ENCODE results near the gene SHFL. TPM values are rescaled to one million over a fixed set of nuclear protein-coding genes. Genes with fewer than 3 reads are reported as not detected.

SHFL gene
- polyA plus RNA-seq, 1 of the 3 experiments (the other 2 are of a cell fraction) = 36.6 TPM

- TF ChIP-seq POLR2AphosphoS5 (IDR thresholded peaks at IDR 0.05; ENCODE audit: low read depth, low read length) (no peak), RCOR1 (IDR thresholded peaks at IDR 0.05; ENCODE audit: low read length) (no peak), RFX5 (IDR thresholded peaks at IDR 0.05; ENCODE audit: low read length) (no peak), CHD2 (IDR thresholded peaks at IDR 0.05; ENCODE audit: low read length, partially characterized antibody) (no peak), USF2 (IDR thresholded peaks at IDR 0.05; ENCODE audit: borderline replicate concordance, low read depth, low read length) (no peak)
Observed at GRCh38 chr19:10124429-10124828, 38.3 kb downstream of the SHFL start (continued).

GRCh38 chr19:10126213-10126639 lies 40.1 kb downstream of the SHFL start:
- H3F3A ChIP-seq (replicated peaks; ENCODE audit: insufficient read depth) = peaks cover 31% of the 10 kb centered on the region
- H3K4me3 ChIP-seq (ENCODE audit: low read depth in 2 of 2, low read length in 1 of 2) = no peak overlapping the region
- H2AFZ ChIP-seq (ENCODE audit: low read depth) = no peak overlapping the region
- WGBS (ENCODE audit: low lambda C conversion rate) = 96% methylated on average over 4 of the region's 4 CpGs
- no peak overlapping the region for H3K4me2 ChIP-seq
- ChIA-PET CTCF (interaction anchor here (0.7 to 1.1 kb wide), 2 partner anchors 12 to 41 kb away, joined by 3 to 5 read pairs; no protein-coding TSS in a partner anchor), POLR2A (no interaction called here)
- no peaks in the 10 kb centered on the region for H3K9me3 ChIP-seq
- no peak for DNase-seq
- no peaks in the 10 kb centered on the region for H3K27me3 ChIP-seq (ENCODE audit: insufficient read depth)
- no peak overlapping the region for H3K9ac ChIP-seq
- H3K9me2 ChIP-seq = no peaks in the 10 kb centered on the region
- no peaks in the 10 kb centered on the region for H4K20me1 ChIP-seq (ENCODE audit: insufficient read depth)
- H3K4me1 ChIP-seq (ENCODE audit: control insufficient read depth in 1 of 2, insufficient read depth in 2 of 2, low read depth in 1 of 2, low read length in 1 of 2) = no peaks in the 10 kb centered on the region
- no peak overlapping the region for H3K27ac ChIP-seq (ENCODE audit: low read depth in 2 of 2, low read length in 1 of 2)
- H3K79me2 ChIP-seq (ENCODE audit: insufficient read depth) = no peaks in the 10 kb centered on the region
- no peak for TF ChIP-seq MXI1 (IDR thresholded peaks at IDR 0.05; ENCODE audit: low read depth, low read length)
- no peak for TF ChIP-seq REST (IDR thresholded peaks at IDR 0.05; ENCODE audit: low read depth, low read length)
- TF ChIP-seq MEF2A (IDR thresholded peaks at IDR 0.05; ENCODE audit: borderline replicate concordance, low read depth) = no peak
- TF ChIP-seq GATA2 (CRISPR knock-in tag; IDR thresholded peaks at IDR 0.05) = no peak
- TF ChIP-seq EP300 (IDR thresholded peaks at IDR 0.05; ENCODE audit: borderline replicate concordance in 1 of 2, low read depth in 1 of 2, low read length in 1 of 2) = no peak
- no peak for TF ChIP-seq RXRA (IDR thresholded peaks at IDR 0.05; ENCODE audit: borderline replicate concordance, low read depth)
- no peak for TF ChIP-seq POLR2AphosphoS5 (IDR thresholded peaks at IDR 0.05; ENCODE audit: low read depth, low read length)
- no peak for TF ChIP-seq USF1 (IDR thresholded peaks at IDR 0.05; ENCODE audit: borderline replicate concordance, low read depth)
- TF ChIP-seq CTCF (IDR thresholded peaks at IDR 0.05) = no peak
- no peak for TF ChIP-seq ZBTB33 (IDR thresholded peaks at IDR 0.05; ENCODE audit: borderline replicate concordance, low read depth)
- TF ChIP-seq RFX5 (IDR thresholded peaks at IDR 0.05; ENCODE audit: low read length) = no peak
- H3K36me3 ChIP-seq (replicated peaks in 1 of 2; ENCODE audit: control insufficient read depth in 1 of 2, insufficient read depth in 2 of 2, low read length in 1 of 2) = peaks cover 0 to 6% of the 10 kb centered on the region in 2 experiments
